HepG2 (cell line): Measurements from ENCODE around the gene YTHDF1. TPM values are rescaled to one million over a fixed set of nuclear protein-coding genes. Genes with fewer than 3 reads are reported as not detected.

ENCODE experiments used
- E2F5 ChIP-seq: sonication (generic); formaldehyde crosslinking; conservative IDR thresholded peaks from 2 replicates; pipeline ENCODE4 v1.4.0; 2020; ENCODE audit warnings: missing genetic modification reagents
- HOXA7 ChIP-seq: sonication (generic); formaldehyde crosslinking; IDR thresholded peaks from 2 replicates; pipeline ENCODE4 v1.8.1; 2022; ENCODE audit warnings: mild to moderate bottlenecking, missing genetic modification reagents, moderate library complexity
- IKZF4 ChIP-seq: sonication (generic); formaldehyde crosslinking; IDR thresholded peaks from 2 replicates; pipeline ENCODE4 v1.5.1; 2020; ENCODE audit warnings: borderline replicate concordance, mild to moderate bottlenecking, low read depth, missing genetic modification reagents; ENCODE audit errors: not compliant biosample characterization
- MEIS2 ChIP-seq: sonication (generic); formaldehyde crosslinking; IDR thresholded peaks from 2 replicates; pipeline ENCODE4 v1.9.0; 2021; ENCODE audit warnings: mild to moderate bottlenecking, missing genetic modification reagents
- MLX ChIP-seq: IDR thresholded peaks from 2 replicates; pipeline ENCODE4 v1.6.1; 2016
- PCBP1 ChIP-seq: fragments of 200-400 bp; formaldehyde crosslinking; IDR thresholded peaks from 2 replicates; pipeline ENCODE4 v1.6.1; 2017; ENCODE audit warnings: mild to moderate bottlenecking, low read depth, low read length, borderline replicate concordance
- SNAPC2 ChIP-seq: sonication (generic); formaldehyde crosslinking; IDR thresholded peaks from 2 replicates; pipeline ENCODE4 v1.8.1; 2022; ENCODE audit warnings: mild to moderate bottlenecking, missing genetic modification reagents
- SRSF4 ChIP-seq: fragments of 200-400 bp; formaldehyde crosslinking; IDR thresholded peaks from one replicate; pipeline ENCODE4 v1.6.1; 2018; ENCODE audit warnings: mild to moderate bottlenecking, low read depth, low read length, moderate library complexity; ENCODE audit not compliant: poor library complexity, severe bottlenecking
- SRY ChIP-seq: sonication (generic); formaldehyde crosslinking; IDR thresholded peaks from 2 replicates; pipeline ENCODE4 v1.8.0; 2022; ENCODE audit warnings: mild to moderate bottlenecking, missing genetic modification reagents
- TBP ChIP-seq: sonication (generic); formaldehyde crosslinking; IDR thresholded peaks from 2 replicates; pipeline ENCODE4 v1.5.0; 2020; ENCODE audit warnings: missing genetic modification reagents
- ZBTB10 ChIP-seq: sonication (generic); formaldehyde crosslinking; IDR thresholded peaks from 2 replicates; pipeline ENCODE4 v1.4.0; 2020; ENCODE audit warnings: missing genetic modification reagents, borderline replicate concordance
- ZNF121 ChIP-seq: sonication (generic); formaldehyde crosslinking; IDR thresholded peaks from 2 replicates; pipeline ENCODE4 v1.5.0; 2020; ENCODE audit warnings: mild to moderate bottlenecking, missing genetic modification reagents
- ZNF318 ChIP-seq: sonication (generic); formaldehyde crosslinking; IDR thresholded peaks from 2 replicates; pipeline ENCODE4 v1.4.0; 2020; ENCODE audit warnings: mild to moderate bottlenecking, missing genetic modification reagents
- ZNF512 ChIP-seq: sonication (generic); formaldehyde crosslinking; IDR thresholded peaks from 2 replicates; pipeline ENCODE4 v1.4.0; 2020; ENCODE audit warnings: mild to moderate bottlenecking, missing genetic modification reagents
- ZNF556 ChIP-seq: sonication (generic); formaldehyde crosslinking; IDR thresholded peaks from 2 replicates; pipeline ENCODE4 v1.4.0; 2020; ENCODE audit warnings: mild to moderate bottlenecking, missing genetic modification reagents, borderline replicate concordance
- polyA plus RNA-seq, 8 experiments: library from polyadenylated mRNA; depleted of rRNA in 3 of 8; stranded (reverse) in 7 of 8; unstranded in 1 of 8; fragments of >200 nt; fragmentation: Illumina TruSeq in 4 of 8; extraction: Trizol in 4 of 8; gene quantifications; 2 replicates each; pipeline versions ENCODE4 v1.2.1 to v1.2.3, GENCODE V29; 2011 to 2016; ENCODE audit warnings: low read depth in 4 of 8, missing spikeins in 1 of 8, mixed read lengths in 1 of 8; ENCODE audit not compliant: insufficient read depth in 1 of 8
- total RNA-seq, 5 experiments: library from RNA; depleted of rRNA; stranded (reverse); fragments of >200 nt; fragmentation: Illumina TruSeq; extraction: Trizol; gene quantifications; 2 replicates each; pipeline ENCODE4 v1.2.3, GENCODE V29; 2016; ENCODE audit warnings: low read depth in 1 of 5

Gene YTHDF1
- total and polyA plus RNA-seq, 2 of the 13 experiments (the other 11 are each of a cell fraction or from before 2014, with no cell fraction given): 34.5 to 37.7 TPM

- no peak for TF ChIP-seq SRSF4
- no peak for TF ChIP-seq SRY
- no peak for TF ChIP-seq IKZF4
- no peak for TF ChIP-seq HOXA7 (CRISPR knock-in tag)
- 0 out of 2 replicates have a peak, but pooled peaks have one; percentile 13 for TF ChIP-seq ZNF318 (CRISPR knock-in tag)
- TF ChIP-seq SNAPC2 (CRISPR knock-in tag): no peak
- TF ChIP-seq MLX (CRISPR knock-in tag): no peak
- TF ChIP-seq PCBP1: 0 out of 2 replicates have a peak, but pooled peaks have one; percentile 51
- TF ChIP-seq ZBTB10 (CRISPR knock-in tag): no peak
- no peak for TF ChIP-seq E2F5 (CRISPR knock-in tag)
- TF ChIP-seq ZNF556: no peak
- TF ChIP-seq ZNF121: no peak
- TF ChIP-seq MEIS2 (CRISPR knock-in tag): peak; percentile 52; the same call in 1 of the 2 replicates
- 0 out of 2 replicates have a peak, but pooled peaks have one; percentile 55 for TF ChIP-seq TBP
- TF ChIP-seq ZNF512 (CRISPR knock-in tag): no peak
Measured at GRCh38 chr20:63182946-63183415, 33.0 kb downstream of the YTHDF1 start (continued).
